CD8-positive, alpha-beta memory T cell (primary cell): ENCODE measurements around the gene IGDCC3. TPM values are rescaled to one million over a fixed set of nuclear protein-coding genes. Genes with fewer than 3 reads are reported as not detected.

ENCODE experiments used
- CTCF ChIA-PET: fragments of 350-600 bp; sonication (Branson Sonifier 250); formaldehyde crosslinking; loops from one replicate; lab custom pipeline; 2021; ENCODE audit warnings: antibody characterized with exemption; lab: Charles Lee
- POLR2A ChIA-PET: fragments of 350-600 bp; sonication (Branson Sonifier 250); formaldehyde crosslinking; loops from one replicate; lab custom pipeline; 2021; ENCODE audit warnings: antibody characterized with exemption; lab: Charles Lee
- DNase-seq, 5 donors: peaks; one replicate each; pipeline versions ENCODE4 v3.0.0 to v3.0.0-alpha.2; 2020 to 2022; ENCODE audit warnings: mixed read lengths in 1 of 5
- H3K27ac ChIP-seq: one replicate; pipeline ENCODE4 v1.7.0; 2013; ENCODE audit warnings: low read depth, mild to moderate bottlenecking, low read length, moderate library complexity
- H3K27me3 ChIP-seq: 2 replicates; pipeline ENCODE4 v1.7.0; 2013; ENCODE audit warnings: low read length, mild to moderate bottlenecking; ENCODE audit not compliant: insufficient read depth, poor library complexity, severe bottlenecking
- H3K36me3 ChIP-seq: 2 replicates; pipeline ENCODE4 v1.7.0; 2013; ENCODE audit warnings: mild to moderate bottlenecking, low read length, moderate library complexity; ENCODE audit not compliant: insufficient read depth
- H3K4me1 ChIP-seq: 2 replicates; pipeline ENCODE4 v1.7.0; 2013; ENCODE audit warnings: mild to moderate bottlenecking, low read length, moderate library complexity; ENCODE audit not compliant: insufficient read depth
- H3K4me3 ChIP-seq: 2 replicates; pipeline ENCODE4 v1.7.0; 2013; ENCODE audit warnings: mild to moderate bottlenecking, low read length
- H3K9me3 ChIP-seq: 2 replicates; pipeline ENCODE4 v1.7.0; 2013; ENCODE audit warnings: mild to moderate bottlenecking, low read length
- H3K27ac Mint-ChIP-seq, 8 donors: one replicate each; pipeline ENCODE4 v1.8.0; 2020 to 2021; ENCODE audit warnings: mixed read lengths in 8 of 8, mild to moderate bottlenecking in 6 of 8, inconsistent platforms in 3 of 8, moderate library complexity in 3 of 8
- H3K27me3 Mint-ChIP-seq, 2 donors: one replicate each; pipeline ENCODE4 v1.8.0; 2020 to 2021; ENCODE audit warnings: mixed read lengths in 2 of 2, mild to moderate bottlenecking in 1 of 2, moderate library complexity in 1 of 2
- H3K36me3 Mint-ChIP-seq, 3 donors: one replicate each; pipeline ENCODE4 v1.8.0; 2020 to 2021; ENCODE audit warnings: mixed read lengths in 3 of 3, inconsistent platforms in 1 of 3, mild to moderate bottlenecking in 1 of 3
- H3K4me1 Mint-ChIP-seq, 3 donors: one replicate each; pipeline ENCODE4 v1.8.0; 2020 to 2021; ENCODE audit warnings: mixed read lengths in 3 of 3, inconsistent platforms in 1 of 3, mild to moderate bottlenecking in 1 of 3
- H3K4me3 Mint-ChIP-seq, 7 donors: one replicate each; pipeline ENCODE4 v1.8.0; 2020 to 2021; ENCODE audit warnings: mixed read lengths in 7 of 7, mild to moderate bottlenecking in 6 of 7, moderate library complexity in 4 of 7, inconsistent platforms in 2 of 7
- H3K9me3 Mint-ChIP-seq, 5 donors: one replicate each; pipeline ENCODE4 v1.8.0; 2020 to 2022; ENCODE audit warnings: mixed read lengths in 5 of 5, mild to moderate bottlenecking in 3 of 5, moderate library complexity in 2 of 5, inconsistent platforms in 1 of 5
- polyA plus RNA-seq: library from polyadenylated mRNA; unstranded; fragments of 300-500 nt; fragmentation: Illumina TruSeq; gene quantifications from one replicate; pipeline ENCODE4 v1.2.3, GENCODE V29; 2021
- total RNA-seq, 2 experiments: library from RNA; stranded (reverse); gene quantifications; one replicate each; pipeline ENCODE4 v1.2.3, GENCODE V29; 2021

IGDCC3 gene
- total and polyA plus RNA-seq, 3 experiments from 2014 or later = not detected

DNA sequence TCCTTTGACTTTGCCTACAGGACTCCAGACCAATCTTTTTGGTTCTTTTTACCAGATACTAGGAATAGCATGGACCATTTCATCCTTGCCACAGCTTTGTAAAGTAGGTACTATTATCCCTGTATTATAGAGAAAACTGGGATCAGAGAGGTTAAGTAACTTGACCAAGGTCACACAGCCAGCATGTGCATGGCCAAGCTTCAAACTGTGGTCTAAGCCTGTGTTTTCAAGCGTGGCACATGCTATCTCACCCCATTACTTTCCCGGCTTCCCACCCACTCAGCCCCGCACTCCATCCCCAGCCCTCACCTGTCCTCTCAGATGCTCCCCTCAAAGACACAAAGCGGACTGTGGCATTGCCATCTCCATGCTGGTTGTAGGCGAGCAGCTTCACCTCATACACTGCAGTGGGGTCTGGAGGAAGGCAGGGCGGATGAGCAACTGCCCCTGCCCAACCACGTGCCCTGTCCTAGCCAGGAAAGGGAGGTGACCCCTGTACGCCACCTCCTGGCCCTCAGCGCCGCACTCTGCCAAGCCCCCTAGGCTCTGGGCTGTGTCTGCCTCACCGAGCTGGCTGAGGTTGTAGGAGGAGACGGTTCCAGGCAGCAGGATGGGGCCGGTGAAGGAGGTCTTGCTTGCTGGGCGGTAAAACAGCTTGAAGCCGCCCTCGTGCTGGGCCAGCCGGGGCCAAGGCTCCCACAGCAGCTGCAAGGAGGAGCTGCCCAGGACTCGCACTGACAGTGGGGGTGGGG, 47.6 kb downstream of the IGDCC3 start:
- DNase-seq = no peak
- Histone ChIP-seq H3K4me3 (no peak overlapping the region), H3K9me3 (no peaks in the 10 kb centered on the region), H3K4me1 (no peaks in the 10 kb centered on the region), H3K27me3 (no peaks in the 10 kb centered on the region), H3K27ac (no peak overlapping the region), H3K36me3 (no peaks in the 10 kb centered on the region)
- peaks cover 7 to 18% of the 10 kb centered on the region in 2 donors for H3K27me3 Mint-ChIP-seq
- H3K36me3 Mint-ChIP-seq = no peaks in the 10 kb centered on the region
- no peaks in the 10 kb centered on the region for H3K9me3 Mint-ChIP-seq
- no peak overlapping the region for H3K4me3 Mint-ChIP-seq
- H3K4me1 Mint-ChIP-seq = no peaks in the 10 kb centered on the region
- ChIA-PET CTCF (no interaction called here), POLR2A (no interaction called here)
- no peak overlapping the region for H3K27ac Mint-ChIP-seq

DNA sequence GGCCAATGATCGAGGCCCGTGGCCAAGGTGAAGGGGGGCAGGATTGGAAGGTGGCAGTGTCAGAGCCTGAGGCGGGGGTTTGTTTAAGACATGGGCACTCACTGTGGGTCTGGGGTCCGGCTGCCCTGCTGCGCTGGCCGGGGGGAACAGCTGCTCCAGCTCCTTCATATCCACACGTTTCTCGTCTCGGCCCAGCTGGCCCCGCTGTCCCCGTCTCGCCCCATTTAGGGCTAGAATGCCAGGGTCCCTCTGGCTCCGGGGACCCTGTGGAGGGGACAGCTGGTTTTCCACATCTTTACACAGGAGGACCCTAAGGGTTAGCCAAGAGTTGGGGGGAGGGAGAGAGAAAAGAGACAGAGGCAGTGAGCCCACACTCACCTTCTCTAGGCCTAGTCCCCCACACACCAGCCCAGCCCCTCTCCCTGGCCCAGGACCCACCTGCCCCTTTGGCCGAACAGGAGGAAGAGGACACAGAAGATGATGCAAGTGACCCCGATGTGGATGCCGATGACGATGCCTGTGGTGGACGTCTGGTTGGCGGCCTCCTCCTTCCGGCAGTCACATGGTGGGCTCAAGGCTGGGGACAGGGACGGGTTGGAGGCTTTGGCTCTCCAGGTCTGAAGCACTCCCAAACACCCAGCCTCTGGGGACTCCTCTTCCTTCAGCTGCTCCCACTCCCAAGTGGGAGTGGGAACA, 48.4 kb downstream of the IGDCC3 start:
- Mint-ChIP-seq H3K36me3 (no peaks in the 10 kb centered on the region), H3K27ac (no peak overlapping the region), H3K4me1 (no peaks in the 10 kb centered on the region), H3K9me3 (no peaks in the 10 kb centered on the region), H3K4me3 (no peak overlapping the region), H3K27me3 (peaks cover 7 to 21% of the 10 kb centered on the region in 2 donors)
- ChIA-PET CTCF (no interaction called here), POLR2A (no interaction called here)
- DNase-seq = no peak
- Histone ChIP-seq H3K27me3 (no peaks in the 10 kb centered on the region), H3K36me3 (no peaks in the 10 kb centered on the region), H3K4me3 (no peak overlapping the region), H3K9me3 (no peaks in the 10 kb centered on the region), H3K27ac (no peak overlapping the region), H3K4me1 (no peaks in the 10 kb centered on the region)

DNA sequence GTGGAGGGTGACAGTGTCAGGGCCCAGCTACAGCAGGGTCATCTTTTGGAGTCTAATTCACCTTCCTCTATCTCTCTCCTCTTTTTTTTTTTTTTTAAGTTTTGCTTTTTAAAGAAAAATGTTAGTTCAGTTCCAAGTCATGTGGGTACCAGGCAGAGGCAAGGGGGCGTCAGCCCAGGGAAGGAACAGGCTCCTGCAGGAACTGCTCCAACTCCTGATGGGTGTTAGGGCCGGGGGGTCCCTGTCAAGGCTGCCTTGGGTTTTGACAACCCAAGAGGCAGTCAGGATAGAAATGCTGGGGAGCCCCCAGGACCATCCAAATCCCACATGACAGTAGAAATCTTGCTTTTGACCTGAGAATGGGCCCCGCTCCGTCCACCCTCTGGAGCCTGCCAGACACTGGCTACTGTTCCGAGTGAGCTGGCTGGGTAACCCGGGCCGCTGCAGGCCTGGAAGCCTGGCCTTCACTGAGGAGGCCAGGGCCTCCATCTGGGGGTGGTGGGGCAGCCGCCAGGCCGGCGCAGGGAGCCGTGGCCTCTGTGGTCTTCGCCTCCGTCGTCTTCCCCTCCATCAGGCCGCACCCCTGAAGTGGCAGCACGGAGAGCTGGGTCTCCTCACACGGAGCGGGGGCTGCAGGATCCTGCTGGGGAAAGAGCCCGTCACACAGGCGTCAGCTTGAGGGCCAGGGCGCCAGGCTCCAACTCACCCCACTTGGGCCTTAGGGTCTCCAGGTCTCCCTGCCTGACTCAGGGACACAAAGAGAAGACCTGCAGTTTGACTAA, 49.1 kb downstream of the IGDCC3 start:
- ChIA-PET CTCF (no interaction called here), POLR2A (no interaction called here)
- no peaks in the 10 kb centered on the region for H3K4me1 Mint-ChIP-seq
- no peaks in the 10 kb centered on the region for H3K4me1 ChIP-seq
- no peaks in the 10 kb centered on the region for H3K36me3 Mint-ChIP-seq
- H3K9me3 ChIP-seq = no peaks in the 10 kb centered on the region
- peak overlapping the region in 1 of 8 donors; percentile 57 for H3K27ac Mint-ChIP-seq
- H3K27me3 ChIP-seq = no peaks in the 10 kb centered on the region
- H3K36me3 ChIP-seq = no peaks in the 10 kb centered on the region
- peaks cover 9 to 17% of the 10 kb centered on the region in 2 donors for H3K27me3 Mint-ChIP-seq
- no peak overlapping the region for H3K27ac ChIP-seq
- H3K4me3 Mint-ChIP-seq = no peak overlapping the region
- no peak for DNase-seq
- H3K4me3 ChIP-seq = no peak overlapping the region
- H3K9me3 Mint-ChIP-seq = no peaks in the 10 kb centered on the region

DNA sequence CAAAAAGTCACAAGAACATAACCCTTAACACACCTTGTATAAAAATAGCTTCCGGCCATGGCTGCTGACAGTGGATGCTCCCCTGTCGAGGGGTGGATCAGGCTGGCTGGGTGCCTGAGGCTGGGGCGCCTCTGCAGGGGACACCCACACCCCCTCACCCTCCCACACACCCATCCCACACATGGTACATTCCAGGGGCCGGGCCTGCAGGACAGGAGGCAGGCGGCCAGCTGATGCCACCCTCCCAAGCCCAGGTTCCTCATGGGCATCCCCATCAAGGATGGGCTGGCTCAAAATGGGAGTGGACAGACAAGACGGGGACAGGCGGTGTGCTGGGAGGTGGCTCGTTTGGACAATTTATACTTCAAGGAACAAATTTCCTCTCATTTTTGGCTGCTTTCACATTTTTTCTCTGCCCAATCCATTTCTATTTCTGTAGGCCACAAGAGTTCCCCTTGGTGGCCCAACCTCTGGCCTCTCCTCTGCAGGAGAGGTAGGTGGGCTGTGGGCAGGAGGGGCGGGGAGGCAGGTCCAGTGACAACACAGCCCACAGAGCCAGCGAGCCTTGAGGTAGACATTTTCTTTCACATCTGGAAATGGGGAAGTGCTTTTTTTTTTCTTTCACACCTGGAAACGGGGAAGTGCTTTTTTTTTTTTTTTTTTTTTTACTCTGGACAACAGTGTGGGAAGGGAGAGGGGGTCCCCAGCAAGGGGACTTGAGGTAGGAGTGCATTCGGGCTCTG, 50.0 kb downstream of the IGDCC3 start:
- H3K27ac ChIP-seq = no peak overlapping the region
- Mint-ChIP-seq H3K27me3 (peaks cover 6 to 19% of the 10 kb centered on the region in 2 donors), H3K4me3 (no peak overlapping the region), H3K9me3 (no peaks in the 10 kb centered on the region), H3K36me3 (no peaks in the 10 kb centered on the region), H3K27ac (peak overlapping the region in 1 of 8 donors; percentile 56), H3K4me1 (no peaks in the 10 kb centered on the region)
- DNase-seq = no peak
- no peaks in the 10 kb centered on the region for H3K27me3 ChIP-seq
- H3K36me3 ChIP-seq = no peaks in the 10 kb centered on the region
- H3K4me3 ChIP-seq = no peak overlapping the region
- CTCF ChIA-PET = interaction anchor here (0.9 to 1.3 kb wide), 2 partner anchors 14 to 58 kb away, joined by 3 to 4 read pairs; no protein-coding TSS in a partner anchor
- H3K9me3 ChIP-seq = no peaks in the 10 kb centered on the region
- POLR2A ChIA-PET = no interaction called here
- no peaks in the 10 kb centered on the region for H3K4me1 ChIP-seq

DNA sequence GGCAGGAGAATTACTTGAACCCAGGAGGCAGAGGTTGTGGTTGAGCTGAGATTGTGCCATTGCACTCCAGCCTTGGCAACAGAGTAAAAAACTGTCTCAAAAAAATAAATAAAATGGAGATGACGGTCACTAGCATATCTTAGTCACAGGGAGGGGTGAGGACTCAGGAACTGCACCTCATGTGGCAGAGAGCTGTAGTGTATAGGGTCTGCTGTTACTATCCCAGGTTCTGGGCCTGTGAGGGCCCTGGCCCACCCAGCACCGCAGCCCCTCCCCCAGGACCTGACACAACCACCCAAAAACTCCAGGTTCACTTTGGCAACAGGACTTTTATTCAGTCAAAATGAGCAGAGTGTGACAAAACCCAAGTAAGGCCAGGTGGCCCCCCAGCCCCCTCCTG, 51.0 kb downstream of the IGDCC3 start:
- Histone ChIP-seq H3K4me3 (no peak overlapping the region), H3K27me3 (no peaks in the 10 kb centered on the region), H3K27ac (no peak overlapping the region), H3K4me1 (no peaks in the 10 kb centered on the region), H3K9me3 (no peaks in the 10 kb centered on the region), H3K36me3 (no peaks in the 10 kb centered on the region)
- DNase-seq = no peak
- Mint-ChIP-seq H3K9me3 (no peaks in the 10 kb centered on the region), H3K4me1 (no peaks in the 10 kb centered on the region), H3K27me3 (peaks cover 4 to 24% of the 10 kb centered on the region in 2 donors), H3K4me3 (no peak overlapping the region), H3K27ac (no peak overlapping the region), H3K36me3 (no peaks in the 10 kb centered on the region)
- ChIA-PET POLR2A (no interaction called here), CTCF (interaction anchor here (0.9 to 1.3 kb wide), 2 partner anchors 13 to 59 kb away, joined by 3 to 4 read pairs; no protein-coding TSS in a partner anchor)

DNA sequence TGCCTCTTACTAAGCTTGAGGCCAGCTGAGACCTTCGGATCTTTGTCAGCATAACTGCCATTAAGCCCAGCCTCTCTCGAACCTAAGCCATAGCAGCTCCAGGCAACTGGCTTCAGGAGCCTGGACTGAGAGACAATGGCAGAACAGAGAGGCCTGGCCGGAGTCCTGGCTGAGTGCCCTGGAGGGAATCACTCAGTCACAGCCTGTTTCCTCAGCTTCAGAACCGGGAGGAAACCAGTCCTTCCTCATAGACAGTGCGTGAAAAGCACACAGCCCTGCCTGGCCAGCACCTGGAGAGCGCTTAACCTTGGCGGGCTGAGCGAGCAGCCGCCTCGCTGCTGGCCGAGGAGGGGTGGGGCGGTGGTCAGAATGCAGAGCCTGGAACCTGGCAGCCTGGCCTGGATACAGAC, 51.7 kb downstream of the IGDCC3 start:
- H3K36me3 Mint-ChIP-seq = no peaks in the 10 kb centered on the region
- no peak for DNase-seq
- H3K4me3 Mint-ChIP-seq = no peak overlapping the region
- Histone ChIP-seq H3K9me3 (no peaks in the 10 kb centered on the region), H3K27ac (no peak overlapping the region), H3K27me3 (no peaks in the 10 kb centered on the region), H3K4me3 (no peak overlapping the region), H3K36me3 (no peaks in the 10 kb centered on the region), H3K4me1 (no peaks in the 10 kb centered on the region)
- H3K27ac Mint-ChIP-seq = no peak overlapping the region
- H3K9me3 Mint-ChIP-seq = no peaks in the 10 kb centered on the region
- H3K4me1 Mint-ChIP-seq = no peaks in the 10 kb centered on the region
- CTCF ChIA-PET = no interaction called here
- H3K27me3 Mint-ChIP-seq = peaks cover 8 to 28% of the 10 kb centered on the region in 2 donors
- POLR2A ChIA-PET = interaction anchor here (0.7 kb wide), 1 partner anchor 83 kb away, joined by 7 read pairs; no protein-coding TSS in a partner anchor

DNA sequence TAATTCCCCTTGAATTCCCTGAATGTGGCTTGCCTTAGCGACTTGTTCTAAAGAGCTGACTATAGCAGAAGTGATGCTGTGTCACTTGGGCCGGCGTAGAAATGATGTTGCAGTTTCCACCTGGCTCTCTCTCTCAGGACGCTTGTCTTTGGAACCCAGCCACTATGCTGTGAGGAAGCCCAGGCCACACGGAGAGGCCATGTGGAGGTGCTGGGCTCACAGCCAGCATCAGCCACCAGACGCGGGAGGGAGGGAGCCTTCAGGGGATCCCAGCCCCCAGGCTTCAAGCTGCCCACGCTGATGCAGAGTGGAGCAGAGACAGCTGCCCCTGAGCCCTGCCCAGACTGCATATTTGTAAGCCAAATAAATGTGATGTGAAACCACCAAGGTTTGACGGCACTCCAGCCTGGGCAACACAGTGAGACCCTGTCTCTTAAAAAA, 54.7 kb downstream of the IGDCC3 start:
- ChIA-PET CTCF (interaction anchor here (1.1 to 8.7 kb wide), 2 partner anchors 18 to 63 kb away, joined by 3 to 113 read pairs; partner anchors contain the start of gene RNU5B-1), POLR2A (no interaction called here)
- Mint-ChIP-seq H3K4me1 (no peaks in the 10 kb centered on the region), H3K9me3 (no peaks in the 10 kb centered on the region), H3K27ac (no peak overlapping the region), H3K27me3 (peaks cover 9 to 21% of the 10 kb centered on the region in 2 donors), H3K4me3 (no peak overlapping the region), H3K36me3 (no peaks in the 10 kb centered on the region)
- Histone ChIP-seq H3K27ac (no peak overlapping the region), H3K4me3 (no peak overlapping the region), H3K36me3 (no peaks in the 10 kb centered on the region), H3K27me3 (no peaks in the 10 kb centered on the region), H3K4me1 (no peaks in the 10 kb centered on the region), H3K9me3 (no peaks in the 10 kb centered on the region)
- no peak for DNase-seq
